Activated T-helper 9 cell treated with anti-CD3 and anti-CD28 coated beads, Interleukin-2, amount 50 U/mL, for 16 hours (primary cell): ENCODE results near the gene INPP5B.

Experiments
- DNase-seq: peaks from one replicate; pipeline ENCODE4 v3.0.0-alpha.2; 2020; ENCODE audit warnings: low read depth

INPP5B gene

DNA sequence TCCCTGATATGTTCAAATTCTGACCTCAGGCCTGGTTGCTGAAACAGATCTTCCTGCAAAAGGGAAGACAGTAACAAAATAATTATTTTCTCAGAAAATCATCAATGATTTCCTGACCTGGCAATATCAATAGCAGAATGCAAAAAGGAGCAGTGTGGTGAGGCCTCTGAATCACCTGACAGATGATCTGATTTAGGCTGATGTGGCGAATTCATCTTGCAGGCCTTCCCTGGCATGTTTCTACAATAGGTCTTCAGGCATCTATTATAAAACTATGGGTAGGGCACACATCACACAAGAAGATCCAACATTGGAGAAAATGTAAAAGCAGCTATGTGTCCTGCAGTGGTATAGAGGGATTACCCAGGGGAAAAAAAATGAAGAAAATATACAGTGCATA is 80.4 kb downstream of the INPP5B start:
- no peak for DNase-seq

DNA sequence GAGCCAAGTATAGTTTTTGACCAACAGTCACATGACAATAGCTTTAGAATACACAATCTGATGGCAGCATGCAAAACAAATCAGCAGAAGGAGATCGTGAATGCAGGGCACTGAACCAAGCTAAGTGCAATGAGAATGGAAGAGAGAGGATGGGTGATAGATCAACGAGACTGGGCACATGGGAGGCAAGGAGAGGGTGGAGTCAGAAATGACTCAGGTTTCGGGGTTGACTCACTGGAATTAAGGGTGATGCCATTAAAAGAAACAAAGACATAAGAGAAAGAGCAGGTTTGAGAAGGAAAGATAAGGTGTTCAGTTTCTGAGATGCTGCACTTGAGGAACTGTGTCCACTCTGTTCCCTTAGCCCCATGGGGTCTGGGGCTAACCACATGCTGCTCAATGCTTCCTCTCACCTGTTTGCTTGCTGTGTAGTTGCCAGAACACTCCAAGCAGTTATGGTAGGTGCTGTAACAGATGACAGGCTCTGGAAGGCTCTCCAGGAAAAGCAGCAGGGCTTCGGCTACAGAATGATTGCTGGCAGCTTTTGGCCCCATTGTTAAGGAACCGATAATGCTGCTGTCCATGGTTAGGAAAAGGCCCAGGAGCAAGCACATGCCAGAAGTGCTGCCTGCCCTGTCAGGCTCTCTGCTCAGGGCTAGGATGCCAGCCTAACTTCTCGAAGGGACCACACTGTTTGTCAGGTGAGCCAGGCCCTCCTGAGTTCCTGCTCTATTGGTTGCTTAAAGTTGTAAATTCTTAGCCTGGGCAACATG is 81.3 kb downstream of the INPP5B start:
- DNase-seq, result no peak

DNA sequence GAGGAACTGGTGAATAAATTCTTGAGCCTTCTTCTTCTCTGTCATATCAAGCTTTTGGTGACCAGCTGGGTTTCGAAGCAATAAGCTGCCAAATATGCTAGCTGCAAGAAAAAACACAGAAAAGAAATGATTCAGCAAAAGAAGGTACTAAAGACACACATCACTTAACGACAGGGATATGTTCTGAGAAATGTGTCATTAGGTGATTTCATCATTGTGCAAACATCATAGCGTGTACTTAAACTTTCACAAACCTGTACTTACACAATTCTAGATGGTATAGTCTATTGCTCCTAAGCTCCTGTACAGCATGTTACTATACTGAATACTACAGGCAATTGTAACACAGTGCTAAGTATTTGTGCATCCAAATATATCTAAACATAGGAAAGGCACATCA is 84.5 kb downstream of the INPP5B start:
- no peak for DNase-seq

DNA sequence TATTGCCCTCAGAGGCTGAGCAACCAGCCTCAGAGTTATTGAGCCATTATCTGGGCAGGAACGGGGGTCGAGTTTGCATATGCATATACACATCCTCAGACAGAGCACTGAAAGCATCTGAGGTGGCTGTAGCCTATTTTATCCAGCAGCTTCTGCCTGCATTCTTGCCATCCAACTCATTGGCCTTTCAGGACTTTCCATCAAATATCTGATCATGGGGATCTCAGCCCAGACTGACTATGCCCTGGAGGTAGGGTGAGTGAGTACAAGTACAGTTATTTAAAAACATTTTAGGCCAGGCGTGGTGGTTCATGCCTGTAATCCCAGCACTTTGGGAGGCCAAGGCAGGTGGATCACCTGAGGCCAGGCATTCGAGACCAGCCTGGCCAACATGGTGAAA is 85.7 kb downstream of the INPP5B start:
- DNase-seq, result no peak

DNA sequence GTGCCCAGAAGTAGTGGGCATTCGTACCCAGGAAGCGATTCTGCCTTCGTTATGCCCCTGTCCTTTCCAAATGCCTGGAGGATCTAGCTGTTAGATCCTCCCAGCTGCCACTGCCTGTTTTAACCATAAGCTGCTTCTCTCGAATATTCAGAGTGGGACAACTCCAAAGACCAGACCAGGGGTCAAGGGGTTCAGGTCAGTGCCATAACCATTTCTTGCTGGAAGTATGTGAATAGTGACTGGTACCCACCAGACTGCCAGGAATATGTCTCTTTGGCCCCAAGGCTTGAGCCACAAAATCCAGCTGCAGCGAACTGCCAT is 86.5 kb downstream of the INPP5B start:
- no peak for DNase-seq

DNA sequence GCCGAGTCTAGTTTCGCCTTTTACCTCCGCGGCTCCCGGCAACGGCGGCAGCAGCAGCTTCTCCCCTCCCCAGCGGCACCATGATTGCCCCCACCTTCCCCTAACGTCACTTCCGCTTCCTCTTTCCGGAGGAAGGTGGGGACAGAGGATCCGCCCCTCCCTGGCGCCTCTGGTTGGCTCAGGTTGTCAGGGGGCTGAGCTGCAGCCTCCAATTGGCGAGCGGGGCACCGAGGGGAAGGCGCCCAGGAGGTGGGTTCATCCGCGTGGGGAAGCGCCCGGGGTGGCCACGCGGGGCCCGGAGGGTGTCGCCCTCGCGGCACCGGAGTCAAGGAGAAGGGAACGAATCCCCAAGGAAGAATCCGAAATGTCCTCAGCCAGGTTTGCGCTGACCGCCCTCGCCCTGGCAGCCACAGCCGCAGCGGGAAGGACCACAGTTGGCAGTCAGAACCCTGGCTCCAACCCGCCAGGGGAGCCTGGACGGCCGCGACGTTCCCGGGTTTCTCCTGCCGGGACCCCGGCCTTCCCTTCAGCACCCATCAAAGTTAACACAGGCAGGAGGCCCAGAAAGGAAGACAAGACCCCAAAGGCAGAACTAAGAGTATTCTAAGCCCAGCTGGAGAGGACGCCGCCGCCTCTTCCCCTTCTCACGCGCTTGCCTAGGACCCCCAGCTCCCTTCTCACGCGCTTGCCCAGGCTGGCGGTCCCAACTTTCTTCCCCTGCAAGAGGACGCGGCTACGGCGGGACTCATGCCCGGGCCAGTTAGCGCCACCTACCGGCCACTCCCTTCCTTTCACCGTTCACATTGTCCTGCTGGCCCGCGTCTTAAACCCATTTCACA is 87.1 kb downstream of the INPP5B start, which contains the start of gene MTF1:
Gene MTF1, minus strand, starts transcription at position 86 of the 839 bp plus-strand sequence. CDS start 1,934 bp downstream, outside the sequence.
- peak; percentile 95 for DNase-seq

DNA sequence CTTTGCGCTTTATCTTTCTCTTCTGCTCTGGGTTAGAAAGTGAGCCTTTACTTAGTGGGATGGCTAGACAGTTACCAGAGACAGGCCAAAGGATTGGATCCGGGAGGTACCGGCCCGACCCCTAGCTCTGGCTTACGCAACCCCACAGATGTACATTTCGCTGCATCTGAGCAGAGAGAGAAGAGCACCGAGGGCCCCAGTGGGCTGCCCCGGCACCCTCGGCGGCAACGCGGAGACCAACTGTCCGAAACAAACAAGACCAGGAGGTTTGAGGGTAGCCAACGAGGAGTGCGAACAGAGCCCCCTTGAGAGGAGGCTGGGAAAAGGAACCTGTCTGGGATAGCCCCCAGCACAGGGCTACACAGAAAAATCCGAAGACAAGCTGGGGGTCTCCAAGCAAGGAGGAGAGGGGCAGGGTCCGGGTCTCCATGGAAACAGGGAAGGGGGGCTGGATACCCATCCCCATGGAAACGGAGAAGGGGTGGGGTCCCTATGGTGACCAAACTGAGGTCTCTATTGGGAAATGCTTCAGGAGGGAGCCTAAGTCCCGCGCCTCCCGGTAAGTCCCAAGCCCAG is 87.8 kb downstream of the INPP5B start:
- DNase-seq, result no peak

DNA sequence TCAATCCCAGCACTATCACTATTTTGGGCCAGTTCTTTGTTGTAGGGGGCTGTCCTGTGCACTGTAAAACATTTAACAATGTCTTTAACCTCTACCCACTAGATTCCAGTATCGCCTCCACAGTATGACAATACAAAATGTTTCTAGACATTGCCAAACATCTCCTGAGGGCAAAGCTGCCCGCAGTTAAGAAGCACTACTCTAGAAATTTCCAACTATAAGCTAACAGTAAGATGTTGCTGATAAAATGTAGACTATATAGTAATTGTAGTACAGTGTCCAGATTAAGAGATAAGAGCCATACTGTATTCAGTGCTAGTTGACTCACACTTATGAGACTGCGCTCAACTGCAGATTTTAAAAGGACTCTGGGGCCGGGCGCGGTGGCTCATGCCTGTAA is 92.4 kb downstream of the INPP5B start:
- DNase-seq, result no peak

DNA sequence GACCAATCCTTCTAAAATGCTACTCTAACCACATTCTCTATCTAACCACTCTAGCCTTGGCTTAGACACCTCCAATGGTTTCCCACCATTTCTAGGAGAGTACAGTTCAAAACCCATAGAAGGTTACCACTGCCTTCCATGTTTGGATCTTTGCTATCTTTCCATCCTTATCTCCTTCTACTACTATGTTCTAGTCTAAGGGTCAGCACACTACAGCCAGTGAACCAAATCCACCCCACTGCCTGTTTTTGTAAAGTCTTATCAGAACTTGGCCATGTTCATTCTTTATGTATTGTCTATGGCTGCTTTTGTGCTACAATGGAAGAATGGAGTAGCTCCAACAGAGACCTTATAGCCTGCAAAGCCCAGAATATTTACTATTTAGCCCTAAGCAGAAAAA is 93.7 kb downstream of the INPP5B start:
- DNase-seq, result no peak

DNA sequence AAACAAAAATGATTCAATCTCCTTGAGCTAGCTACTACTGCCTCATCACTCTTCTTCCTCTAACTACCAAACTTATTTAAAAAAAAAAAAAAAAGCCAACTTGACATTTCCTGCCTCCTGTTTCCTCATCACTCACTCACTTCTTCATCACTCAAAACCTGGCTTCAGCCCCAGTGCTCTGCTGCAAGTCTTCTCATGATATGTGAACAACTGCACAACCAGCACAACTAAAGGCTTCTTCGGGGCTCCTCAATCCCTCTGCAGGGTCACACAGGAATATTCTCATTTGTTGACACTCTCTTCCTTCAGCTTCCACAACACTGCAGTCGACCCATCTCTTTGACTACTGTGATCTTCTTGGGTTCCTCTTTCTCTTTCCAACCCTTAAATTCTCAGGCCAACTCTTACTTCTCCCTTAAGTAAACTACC is 95.1 kb downstream of the INPP5B start:
- DNase-seq, result no peak

DNA sequence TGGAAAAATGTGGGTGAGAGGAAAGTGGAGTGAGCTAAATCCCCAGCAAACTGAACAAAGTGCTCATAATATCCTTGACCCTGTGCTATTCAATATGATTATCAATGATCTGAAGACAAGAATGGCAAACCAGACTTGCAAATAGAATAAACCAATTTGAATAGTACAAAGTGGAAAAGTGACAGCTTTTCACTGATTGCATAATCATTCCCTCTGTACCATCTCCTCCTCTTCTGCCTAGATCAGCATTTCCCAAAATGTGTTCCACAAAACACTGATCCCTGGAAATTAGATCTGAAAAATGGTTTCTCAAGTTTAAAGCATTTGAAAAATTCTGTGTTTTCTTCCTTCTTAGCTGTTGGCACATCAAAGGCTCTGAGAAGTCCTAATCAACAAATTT is 95.6 kb downstream of the INPP5B start:
- DNase-seq, result no peak

DNA sequence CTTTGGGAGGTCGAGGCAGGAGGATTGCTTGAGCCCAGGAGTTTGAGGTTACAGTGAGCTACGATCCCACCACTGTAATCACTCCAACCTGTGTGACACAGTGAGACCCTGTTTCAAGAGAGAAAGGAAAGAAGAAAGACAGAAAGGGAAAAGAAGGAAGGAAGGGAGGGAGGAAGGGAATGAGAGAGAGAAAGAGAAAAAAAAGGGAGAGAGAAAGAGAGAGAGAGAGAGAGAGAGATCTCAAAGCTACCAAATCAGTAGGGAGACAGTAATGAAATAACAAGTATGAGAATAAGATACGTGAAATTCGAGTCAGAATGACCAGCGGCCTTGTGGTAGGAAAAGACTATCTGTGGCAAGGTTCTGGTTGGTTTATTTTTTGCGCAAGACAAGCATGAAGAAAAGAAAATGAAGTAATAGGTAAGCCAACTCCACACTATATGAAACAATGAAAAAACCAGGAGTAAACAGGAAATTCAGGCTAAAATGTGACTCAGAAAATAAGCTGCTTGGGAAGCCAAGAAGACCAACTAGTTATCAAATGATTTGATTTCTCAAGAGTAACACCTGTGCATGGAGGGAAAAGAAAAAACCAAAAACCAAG is 96.4 kb downstream of the INPP5B start:
- DNase-seq, result no peak

DNA sequence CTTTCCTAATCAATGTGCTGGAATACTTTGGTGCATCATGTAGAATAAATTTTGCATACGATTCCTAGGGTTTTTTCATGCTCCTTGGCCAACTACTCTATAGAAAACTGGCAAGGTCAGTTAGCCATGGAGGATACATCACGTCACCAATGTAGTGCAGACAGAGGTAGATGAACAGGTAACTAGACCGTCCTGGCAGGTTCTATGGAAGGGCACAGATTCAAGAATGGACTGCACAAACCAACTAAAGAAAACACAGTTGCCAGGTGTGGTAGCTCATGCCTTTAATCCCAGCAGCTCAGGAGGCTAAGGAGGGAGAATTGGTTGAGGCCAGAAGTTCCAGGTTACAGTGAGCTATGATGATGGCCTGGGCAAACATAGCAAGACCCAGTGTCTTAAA is 97.4 kb downstream of the INPP5B start:
- no peak for DNase-seq

DNA sequence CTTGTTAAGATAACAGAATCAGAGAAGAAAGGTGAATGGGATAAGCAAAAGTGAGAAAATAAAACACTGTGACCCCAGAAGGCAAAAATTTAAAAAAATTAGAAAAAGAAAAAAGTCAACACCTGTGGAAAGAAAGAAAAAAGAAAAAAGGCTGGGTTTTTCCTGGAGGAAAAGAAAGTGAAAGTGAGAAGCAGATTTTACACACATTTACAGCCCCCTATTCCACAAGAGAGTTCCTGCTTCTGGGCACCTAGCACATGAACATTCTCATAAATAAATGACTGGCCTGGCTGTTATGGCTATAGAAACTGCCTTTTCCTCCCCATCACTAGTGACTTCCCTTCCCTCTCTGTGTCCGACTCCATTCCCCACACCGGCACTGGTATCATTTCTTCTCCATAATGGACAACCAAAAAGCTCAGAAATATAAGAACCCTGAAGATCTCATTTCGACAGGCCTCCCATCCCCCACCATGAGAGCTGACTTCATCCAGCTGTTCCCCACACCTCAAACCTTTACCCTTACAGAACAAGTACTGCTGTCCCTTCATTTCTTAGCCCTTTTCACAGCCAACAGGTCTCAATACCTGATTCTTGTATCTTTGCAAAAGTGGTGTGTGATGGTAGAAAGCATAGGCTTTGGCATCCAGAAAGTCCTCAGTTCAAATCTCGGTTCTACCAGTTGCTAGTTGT is 100.1 kb downstream of the INPP5B start:
- no peak for DNase-seq

DNA sequence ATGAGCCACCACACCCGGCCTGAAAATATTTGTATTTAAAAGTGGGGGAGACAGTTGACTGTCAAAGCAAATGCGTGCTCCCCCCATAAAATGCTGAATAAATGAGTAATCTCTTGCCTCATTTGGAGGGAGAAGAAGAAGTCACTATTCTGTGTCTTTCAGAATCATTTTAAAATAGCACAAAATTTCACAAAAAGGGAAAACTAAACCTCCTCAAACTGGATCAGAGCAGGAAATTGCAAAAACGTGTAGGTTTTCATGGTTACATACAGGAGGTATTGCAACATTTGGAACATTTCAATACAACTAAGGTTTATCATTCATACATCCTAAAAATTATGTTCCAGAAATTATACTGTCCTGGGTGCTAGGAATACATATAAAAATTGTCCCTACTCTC is 101.1 kb downstream of the INPP5B start:
- no peak for DNase-seq

DNA sequence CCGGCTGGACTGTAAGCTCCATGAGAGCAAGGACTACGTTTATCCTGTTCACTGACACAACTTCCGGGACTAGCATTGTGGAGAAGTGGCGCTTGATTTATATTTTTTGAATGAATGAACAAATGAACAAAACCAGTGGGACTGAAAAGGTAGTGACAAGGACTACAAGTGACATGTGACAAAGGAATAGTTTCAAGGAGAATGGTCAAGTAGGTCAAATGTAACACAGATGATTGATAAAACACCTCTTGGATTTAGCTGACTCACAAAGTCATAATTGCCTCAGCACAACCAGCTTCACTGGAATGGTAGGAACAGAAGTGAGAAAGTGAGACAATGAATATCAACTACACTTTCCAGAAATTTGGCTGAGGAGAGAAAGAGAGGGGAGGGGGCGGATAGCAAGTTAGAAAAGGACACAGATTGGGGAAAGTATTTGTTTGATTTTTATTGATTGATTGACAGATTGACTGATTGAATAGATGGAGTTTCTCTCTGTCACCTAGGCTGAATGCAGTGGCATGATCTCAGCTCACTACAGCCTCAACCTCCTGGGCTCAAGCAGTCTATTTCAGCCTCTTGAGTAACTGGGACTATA is 101.7 kb downstream of the INPP5B start:
- DNase-seq, result no peak

DNA sequence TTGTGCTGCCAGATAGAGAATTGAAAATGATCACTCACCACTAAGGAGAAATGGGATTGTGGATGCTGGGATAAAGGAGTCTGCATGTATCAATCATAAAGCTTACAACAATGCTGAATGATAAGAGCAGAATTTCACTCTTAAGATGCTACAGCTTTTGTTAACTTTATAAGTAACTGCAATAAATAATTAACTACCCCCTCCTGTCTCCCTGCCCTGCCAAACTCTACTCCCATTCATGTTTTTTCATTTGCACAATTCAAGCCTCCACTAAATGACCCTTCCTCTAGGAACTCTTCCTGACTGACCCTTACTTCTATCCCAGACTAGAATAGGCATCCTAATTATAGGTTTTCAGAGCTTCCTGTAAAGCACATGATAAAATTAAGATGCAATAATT is 102.3 kb downstream of the INPP5B start:
- DNase-seq, result no peak

DNA sequence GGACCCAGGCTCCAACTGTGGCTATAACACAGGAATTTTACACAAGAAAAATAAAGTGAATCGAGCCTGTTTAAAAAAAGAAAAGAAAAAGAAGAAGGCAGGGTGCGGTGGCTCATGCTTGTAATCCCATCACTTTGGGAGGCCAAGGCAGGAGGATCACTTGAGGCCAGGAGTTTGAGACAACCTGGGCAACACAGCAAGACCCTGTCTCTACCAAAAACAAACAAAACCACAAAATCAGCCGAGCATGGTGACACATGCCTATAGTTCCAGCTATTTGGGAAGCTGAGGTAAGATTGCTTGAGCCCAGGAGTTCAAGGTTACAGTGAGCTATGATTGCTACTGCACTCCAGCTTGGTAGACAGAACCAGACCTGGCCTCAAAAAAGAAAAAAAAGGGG is 105.2 kb downstream of the INPP5B start:
- no peak for DNase-seq

DNA sequence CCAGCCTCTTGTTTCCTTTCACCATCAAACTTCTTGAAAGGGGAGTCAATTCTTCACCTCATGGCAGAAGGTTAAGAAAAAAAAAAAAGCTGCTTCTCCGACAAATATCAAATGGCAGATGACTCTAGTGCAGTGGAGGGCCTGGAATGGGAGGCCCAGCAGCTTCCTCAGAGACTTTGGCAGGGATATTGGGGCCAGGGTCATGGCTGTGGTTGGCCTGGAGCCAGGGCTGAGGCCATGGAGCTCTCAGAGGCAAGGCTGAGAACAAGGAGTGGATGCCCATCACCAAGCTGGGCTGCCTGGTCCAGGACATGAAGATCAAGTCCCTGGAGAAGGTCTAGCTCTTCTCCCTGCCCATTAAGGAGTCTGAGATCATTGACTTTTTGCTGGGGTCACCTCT is 106.1 kb downstream of the INPP5B start:
- DNase-seq, result no peak

DNA sequence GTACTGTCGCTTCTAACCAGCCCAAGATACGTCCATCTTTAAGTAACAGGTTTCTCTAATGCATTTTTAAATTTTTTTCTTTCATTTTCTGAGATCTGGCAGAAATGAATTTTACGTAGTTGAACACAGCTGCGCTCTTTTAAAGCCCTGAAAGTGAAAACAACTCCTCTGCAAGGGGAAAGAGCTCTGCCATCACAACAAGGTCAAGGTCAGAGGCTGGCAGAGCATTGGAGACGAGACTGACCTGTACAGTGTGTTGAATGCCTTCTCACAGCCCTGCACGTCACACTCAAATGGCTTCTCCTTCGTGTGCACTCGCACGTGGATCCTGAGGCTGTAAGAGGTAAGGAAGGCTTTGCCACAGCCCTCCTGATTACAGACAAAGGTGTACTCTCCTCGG is 107.2 kb downstream of the INPP5B start:
- no peak for DNase-seq

DNA sequence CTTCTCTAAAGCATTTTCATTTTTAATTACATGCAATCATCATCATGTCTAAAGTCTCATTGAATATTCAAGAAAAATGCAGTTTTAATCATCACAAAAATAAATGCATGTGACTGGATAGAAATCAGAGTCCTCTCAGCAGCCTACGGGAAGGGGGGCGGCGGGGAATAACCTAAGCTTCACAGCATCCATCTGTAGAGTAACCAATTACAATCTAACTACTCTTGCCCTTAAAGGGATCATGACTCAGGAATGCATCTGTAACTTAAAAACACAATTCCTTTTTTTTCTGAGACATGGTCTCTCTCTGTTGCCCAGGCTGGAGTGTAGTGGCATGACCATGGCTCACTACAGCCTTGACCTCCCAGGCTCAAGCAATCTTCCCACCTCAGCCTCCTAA is 110.1 kb downstream of the INPP5B start:
- no peak for DNase-seq

DNA sequence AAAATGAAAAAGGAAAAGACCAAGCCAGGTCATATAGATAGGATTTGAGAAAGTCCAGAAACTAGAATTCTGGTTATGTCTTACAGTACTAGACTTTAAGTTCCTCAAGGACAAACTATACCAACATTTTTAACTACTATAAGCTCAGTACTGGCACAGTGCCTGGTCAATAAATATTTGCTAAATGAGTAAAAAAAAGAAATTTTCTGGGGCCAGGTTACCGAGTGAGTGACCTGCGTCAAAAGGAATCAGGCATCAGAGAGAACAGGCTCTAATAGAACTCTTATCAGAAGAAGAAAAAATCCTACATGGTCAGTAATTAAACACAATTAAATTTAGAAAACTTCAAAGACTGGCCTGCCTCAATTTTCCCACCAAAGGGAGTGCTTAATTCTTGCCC is 115.0 kb downstream of the INPP5B start:
- no peak for DNase-seq
